OCI-LY1 (cell line): ENCODE measurements around the gene TEAD4.
"Not testable (repeated sequence)": the region's sequence is repeated elsewhere in the genome, so short reads cannot be mapped to it uniquely, and the experiment has no call there.

ENCODE experiments used
- H2AFZ ChIP-seq: fragments of 200-600 bp; sonication (generic), shearing (Covaris generic); 2 replicates; pipeline ENCODE4 v1.6.0; 2014; ENCODE audit warnings: antibody characterized with exemption, mild to moderate bottlenecking, low read length
- H3F3A ChIP-seq: fragments of 200-600 bp; sonication (generic), shearing (Covaris generic); 2 replicates; pipeline ENCODE4 v1.6.0; 2014; ENCODE audit warnings: mild to moderate bottlenecking, antibody characterized with exemption, low read length, moderate library complexity; ENCODE audit not compliant: insufficient read depth
- H3K27ac ChIP-seq: fragments of 200-600 bp; sonication (generic); 2 replicates; pipeline ENCODE4 v1.5.1; 2014; ENCODE audit warnings: low read length, mixed run types, mild to moderate bottlenecking, low read depth; ENCODE audit not compliant: poor library complexity, severe bottlenecking
- H3K27me3 ChIP-seq: fragments of 200-600 bp; sonication (generic); 2 replicates; pipeline ENCODE4 v1.6.0; 2014; ENCODE audit warnings: antibody characterized with exemption, mild to moderate bottlenecking, low read length, moderate library complexity; ENCODE audit not compliant: insufficient read depth
- H3K36me3 ChIP-seq: fragments of 200-600 bp; sonication (generic); 2 replicates; pipeline ENCODE4 v1.6.1; 2014; ENCODE audit warnings: mild to moderate bottlenecking, antibody characterized with exemption, low read length, moderate library complexity, mixed read lengths; ENCODE audit not compliant: insufficient read depth
- H3K4me1 ChIP-seq: fragments of 200-600 bp; sonication (generic); 2 replicates; pipeline ENCODE4 v1.5.1; 2014; ENCODE audit warnings: mild to moderate bottlenecking, low read length, moderate library complexity; ENCODE audit not compliant: insufficient read depth, severe bottlenecking
- H3K4me2 ChIP-seq: fragments of 200-600 bp; sonication (generic), shearing (Covaris generic); 2 replicates; pipeline ENCODE4 v1.6.1; 2014; ENCODE audit warnings: low read length
- H3K4me3 ChIP-seq: fragments of 200-600 bp; sonication (generic); 2 replicates; pipeline ENCODE4 v1.5.1; 2014; ENCODE audit warnings: low read length, low read depth, mild to moderate bottlenecking, mixed read lengths; ENCODE audit not compliant: poor library complexity, severe bottlenecking
- H3K79me2 ChIP-seq: fragments of 200-600 bp; shearing (Covaris generic); 2 replicates; pipeline ENCODE4 v1.6.1; 2016; ENCODE audit warnings: mixed run types, low read length, mixed read lengths; ENCODE audit not compliant: insufficient read depth
- H3K9ac ChIP-seq: fragments of 200-600 bp; sonication (generic), shearing (Covaris generic); 2 replicates; pipeline ENCODE4 v1.6.1; 2014; ENCODE audit warnings: mild to moderate bottlenecking, low read length, mixed read lengths
- H3K9me2 ChIP-seq: fragments of 200-600 bp; sonication (generic), shearing (Covaris generic); 2 replicates; pipeline ENCODE4 v1.6.1; 2014; ENCODE audit warnings: low read depth, mild to moderate bottlenecking, low read length, mixed read lengths
- H3K9me3 ChIP-seq: fragments of 200-600 bp; shearing (Covaris generic); 2 replicates; pipeline ENCODE4 v1.6.1; 2014; ENCODE audit warnings: low read length, mixed read lengths
- H4K20me1 ChIP-seq: fragments of 200-600 bp; sonication (generic), shearing (Covaris generic); 2 replicates; pipeline ENCODE4 v1.6.0; 2016; ENCODE audit warnings: mild to moderate bottlenecking, low read length; ENCODE audit not compliant: insufficient read depth
- CTCF ChIP-seq: fragments of 200-600 bp; sonication (generic), shearing (Covaris generic); IDR thresholded peaks from 2 replicates; pipeline ENCODE4 v1.5.1; 2017; ENCODE audit warnings: mild to moderate bottlenecking, antibody characterized with exemption, low read length, moderate library complexity, mixed read lengths
- EZH2 ChIP-seq: fragments of 200-600 bp; sonication (generic), shearing (Covaris generic); IDR thresholded peaks from 2 replicates; pipeline ENCODE4 v1.8.0; 2017; ENCODE audit warnings: borderline replicate concordance, mixed run types, mild to moderate bottlenecking, antibody characterized with exemption, low read length, moderate library complexity, mixed read lengths

Gene TEAD4

DNA sequence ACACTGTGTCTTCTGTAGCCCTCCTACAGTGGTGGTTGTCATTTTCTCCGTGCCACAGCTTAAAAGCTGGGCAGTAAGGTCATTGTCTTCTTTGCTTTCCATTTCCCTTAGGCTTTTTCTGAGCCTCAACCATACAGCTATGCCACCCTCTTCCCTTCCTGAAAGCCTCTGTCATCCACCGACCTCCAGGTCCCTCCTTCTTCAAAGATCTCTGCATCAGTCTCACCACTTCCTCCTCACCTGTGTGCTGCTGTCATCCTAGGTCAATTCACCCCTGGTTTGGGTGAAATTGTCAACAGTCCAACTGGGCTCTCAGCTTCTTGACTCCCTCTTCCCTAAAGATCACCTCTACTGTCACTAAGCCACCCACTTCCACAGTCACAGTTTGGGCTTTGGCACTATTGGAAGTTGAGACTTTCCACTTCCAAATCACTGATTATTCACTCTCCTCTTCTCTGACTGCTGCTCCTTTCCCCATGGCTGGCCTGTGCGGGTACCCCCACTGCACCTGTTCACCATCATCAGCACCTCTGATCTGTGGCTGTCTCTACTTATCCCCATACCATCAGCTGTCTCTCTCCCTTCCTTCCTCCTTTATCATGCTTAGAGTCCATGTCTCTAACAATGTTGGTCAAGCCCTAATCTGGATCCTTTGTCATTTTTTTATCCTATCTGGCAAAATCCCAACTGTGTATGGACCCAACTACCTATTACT lies 102.5 kb downstream of the TEAD4 start:
- TF ChIP-seq CTCF (no peak), EZH2 (no peak)
- Histone ChIP-seq H3K9me2 (no peaks in the 10 kb centered on the region), H3K9me3 (0 out of 2 replicates have a peak, but pooled peaks cover 5% of the 10 kb centered on the region), H3K4me3 (no peak overlapping the region), H4K20me1 (no peaks in the 10 kb centered on the region), H3K9ac (no peak overlapping the region), H3K79me2 (no peaks in the 10 kb centered on the region), H3F3A (no peaks in the 10 kb centered on the region), H3K27me3 (peaks cover 8% of the 10 kb centered on the region; the same call in 1 of the 2 replicates), H3K36me3 (no peaks in the 10 kb centered on the region; the same call in 1 of the 2 replicates), H3K4me1 (no peaks in the 10 kb centered on the region), H3K4me2 (no peak overlapping the region), H2AFZ (no peak overlapping the region), H3K27ac (no peak overlapping the region)

GRCh38 chr12:3065300-3065699 lies 106.1 kb downstream of the TEAD4 start:
- Histone ChIP-seq H3K36me3 (no peaks in the 10 kb centered on the region; the same call in 1 of the 2 replicates), H3K79me2 (no peaks in the 10 kb centered on the region), H3K27me3 (0 out of 2 replicates have a peak, but pooled peaks cover 5% of the 10 kb centered on the region), H3K4me3 (no peak overlapping the region), H3K9ac (no peak overlapping the region), H3K9me3 (0 out of 2 replicates have a peak, but pooled peaks cover 5% of the 10 kb centered on the region), H2AFZ (no peak overlapping the region), H3K9me2 (no peaks in the 10 kb centered on the region), H4K20me1 (no peaks in the 10 kb centered on the region), H3K4me1 (no peaks in the 10 kb centered on the region), H3K27ac (no peak overlapping the region), H3K4me2 (no peak overlapping the region), H3F3A (no peaks in the 10 kb centered on the region)
- no peak for TF ChIP-seq CTCF
- no peak for TF ChIP-seq EZH2

DNA sequence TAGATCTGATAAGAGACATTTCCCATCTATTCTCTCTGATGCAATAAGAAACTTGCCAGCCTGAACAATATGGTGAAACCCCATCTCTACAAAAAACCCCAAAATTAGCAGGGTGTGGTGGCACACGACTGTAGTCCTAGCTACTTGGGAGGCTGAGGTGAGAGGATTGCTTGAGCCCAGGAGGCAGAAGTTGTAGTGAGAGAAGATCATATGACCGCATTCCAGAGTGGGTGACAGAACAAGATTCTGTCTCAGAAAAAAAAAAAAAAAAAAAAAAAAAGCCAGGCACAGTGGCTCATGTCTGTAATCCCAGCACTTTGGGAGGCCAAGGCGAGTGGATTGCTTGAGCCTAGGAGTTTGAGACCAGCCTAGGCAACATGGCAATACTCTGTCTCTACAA lies 106.6 kb downstream of the TEAD4 start:
- not testable (repeated sequence) for H3K4me1 ChIP-seq, H3K79me2 ChIP-seq, H4K20me1 ChIP-seq, H3K27me3 ChIP-seq, H3K4me2 ChIP-seq, H3K9me3 ChIP-seq, H3K4me3 ChIP-seq, H3F3A ChIP-seq, H3K27ac ChIP-seq, H3K9ac ChIP-seq, H3K9me2 ChIP-seq, H3K36me3 ChIP-seq, H2AFZ ChIP-seq

DNA sequence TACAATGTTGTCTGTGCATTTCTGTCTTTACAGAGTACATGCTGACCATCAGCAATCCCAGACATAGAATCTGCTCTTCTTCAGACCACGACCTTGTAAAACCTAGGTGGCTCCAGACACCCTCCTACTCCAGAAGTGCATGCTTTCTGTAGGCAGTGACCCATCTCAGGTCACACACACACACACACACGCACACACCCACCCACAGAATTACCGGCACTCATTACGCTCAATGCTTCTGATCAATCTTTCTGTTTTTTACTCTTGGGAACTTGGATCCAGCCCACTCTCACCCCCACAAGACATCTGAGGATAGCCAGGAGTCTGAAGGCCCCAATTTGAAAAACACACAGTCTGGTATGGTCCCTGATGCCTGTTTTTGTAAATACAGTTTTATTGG lies 110.5 kb downstream of the TEAD4 start:
- H3K36me3 ChIP-seq: no peaks in the 10 kb centered on the region
- no peak for TF ChIP-seq EZH2
- TF ChIP-seq CTCF: no peak
- no peaks in the 10 kb centered on the region for H3K4me1 ChIP-seq
- H3K79me2 ChIP-seq: no peaks in the 10 kb centered on the region
- no peak overlapping the region for H3K9ac ChIP-seq
- H3K9me2 ChIP-seq: no peaks in the 10 kb centered on the region
- no peaks in the 10 kb centered on the region for H4K20me1 ChIP-seq
- H3K4me3 ChIP-seq: no peak overlapping the region
- H3K9me3 ChIP-seq: no peaks in the 10 kb centered on the region
- H3K27me3 ChIP-seq: no peaks in the 10 kb centered on the region
- H3K4me2 ChIP-seq: no peak overlapping the region
- H2AFZ ChIP-seq: no peak overlapping the region
- no peaks in the 10 kb centered on the region for H3F3A ChIP-seq
- H3K27ac ChIP-seq: no peak overlapping the region
